Measurements from ENCODE around the gene SDF4.

The SDF4 gene

DNA sequence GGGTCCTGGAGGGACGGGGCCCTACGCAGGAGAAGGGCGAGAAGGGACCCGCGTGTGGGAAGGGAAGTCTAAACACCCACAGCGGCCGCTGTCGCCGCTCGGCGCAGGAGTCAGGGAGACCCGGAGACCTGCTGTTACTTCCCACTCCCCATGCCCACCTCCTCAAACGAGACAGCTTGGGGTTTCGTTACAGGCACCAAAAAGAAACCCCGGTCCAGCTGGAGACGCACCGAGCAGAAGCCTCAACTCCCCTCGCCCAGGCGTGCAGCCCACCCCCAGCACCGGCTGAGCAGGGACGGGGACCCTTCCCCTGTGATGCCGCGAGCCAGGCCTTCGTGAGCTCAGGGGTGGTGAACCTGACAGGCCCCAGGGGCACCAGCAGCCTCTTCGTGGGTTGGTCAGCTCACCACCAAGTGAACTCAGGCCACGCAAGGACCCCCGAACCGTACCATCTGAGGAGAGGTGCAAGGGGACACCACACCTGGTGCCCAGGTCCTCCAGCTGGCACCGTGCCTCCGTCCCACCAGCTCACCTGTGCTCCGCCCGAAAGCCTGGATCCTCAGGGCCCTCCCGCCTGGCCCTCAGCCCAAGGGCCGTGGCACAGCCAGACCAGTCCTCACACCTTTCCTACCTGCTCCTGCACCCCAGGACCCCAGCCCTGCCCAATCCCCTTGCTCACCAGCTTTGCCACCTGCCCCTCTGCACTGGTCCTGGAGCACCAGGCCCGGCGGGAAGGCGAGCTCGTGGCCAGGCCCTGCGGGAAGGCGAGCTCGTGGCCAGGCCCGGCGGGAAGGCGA is 5.0 kb downstream of the SDF4 start:
- no peak for DNase-seq

DNA sequence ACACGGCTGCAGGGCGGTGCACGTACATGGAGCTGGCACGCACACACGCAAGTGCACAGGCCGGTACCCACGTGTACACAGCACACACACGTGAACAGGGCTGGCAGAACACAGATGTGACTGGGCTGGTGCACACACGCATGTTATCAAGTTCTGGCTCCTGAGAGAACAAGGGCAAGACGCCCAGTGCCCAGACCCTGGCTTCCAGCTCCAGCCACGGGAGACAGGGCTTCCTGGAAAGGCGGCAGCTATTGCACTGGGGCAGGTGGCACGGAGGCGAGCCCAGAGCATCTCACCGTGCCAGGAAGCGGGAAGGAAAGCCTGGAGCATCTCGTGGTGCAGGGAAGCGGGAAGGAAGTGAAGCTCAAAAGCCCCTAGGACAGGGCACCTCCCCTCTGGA is 5.9 kb downstream of the SDF4 start:
- no peak for DNase-seq

DNA sequence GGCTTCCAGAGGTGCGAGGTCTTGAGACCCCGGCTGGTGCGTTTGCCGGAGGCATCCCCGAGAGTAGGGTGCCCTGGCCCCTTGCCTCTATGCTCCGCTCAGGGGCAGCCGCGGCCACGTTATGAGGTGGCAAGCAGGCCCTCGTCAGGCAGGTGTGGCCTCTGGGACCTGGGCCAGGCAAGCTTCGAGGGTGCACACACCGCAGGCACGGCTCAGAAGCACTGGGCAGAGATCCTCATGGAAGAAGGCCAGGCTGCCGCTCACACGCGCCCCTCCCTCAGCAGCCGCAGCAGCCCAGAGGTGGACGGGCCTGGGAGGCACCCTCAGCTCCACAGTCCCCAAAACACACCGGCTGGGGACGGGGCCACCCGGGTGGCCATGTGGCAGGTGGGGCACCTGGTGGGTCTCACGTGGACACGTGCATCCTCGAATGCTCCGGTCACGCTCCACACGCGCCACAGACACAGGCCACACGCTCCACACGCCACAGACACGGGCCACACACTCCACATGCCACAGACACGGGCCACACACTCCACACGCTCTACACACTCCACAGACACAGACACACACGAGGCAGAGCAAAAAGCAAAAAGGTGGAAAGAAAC is 6.5 kb downstream of the SDF4 start:
- no peak for DNase-seq

DNA sequence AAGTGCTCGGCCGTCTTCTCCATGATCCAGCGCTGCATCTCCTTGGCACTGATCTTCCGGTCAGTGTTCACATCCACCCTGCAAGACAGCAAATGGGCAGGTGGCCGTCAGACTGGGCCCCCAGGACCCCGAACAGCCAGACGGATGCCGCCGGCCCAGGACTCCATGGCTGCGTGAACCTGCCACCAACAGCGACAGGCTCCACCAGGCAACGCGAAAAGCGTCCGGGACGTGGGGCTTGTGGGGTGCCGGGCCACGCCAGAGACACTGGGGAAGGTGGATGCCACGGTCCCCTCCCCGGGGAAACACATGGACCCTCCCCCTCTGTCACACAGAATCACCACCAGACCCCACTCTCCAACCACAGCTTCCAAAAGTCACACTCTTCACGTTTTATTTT is 7.9 kb downstream of the SDF4 start:
- DNase-seq = no peak

DNA sequence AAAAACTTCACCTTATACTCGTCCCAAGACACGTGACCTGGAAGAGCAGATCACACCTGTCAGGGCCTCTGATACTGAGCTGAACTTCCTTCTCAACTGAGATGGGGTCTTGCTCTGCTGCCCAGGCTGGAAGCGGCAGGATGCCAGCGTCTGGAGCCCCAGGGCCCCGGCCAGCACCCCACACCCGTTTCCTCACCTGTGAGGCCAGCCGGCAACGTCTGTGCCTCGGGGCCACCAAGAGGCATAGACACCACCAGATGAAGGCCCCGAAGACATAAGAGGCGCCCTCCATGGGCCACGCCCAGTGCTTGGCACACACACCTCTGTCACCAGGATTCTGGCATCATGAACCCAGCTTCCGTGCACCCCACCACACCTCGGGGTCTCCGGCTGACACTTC is 8.5 kb downstream of the SDF4 start:
- DNase-seq = no peak

DNA sequence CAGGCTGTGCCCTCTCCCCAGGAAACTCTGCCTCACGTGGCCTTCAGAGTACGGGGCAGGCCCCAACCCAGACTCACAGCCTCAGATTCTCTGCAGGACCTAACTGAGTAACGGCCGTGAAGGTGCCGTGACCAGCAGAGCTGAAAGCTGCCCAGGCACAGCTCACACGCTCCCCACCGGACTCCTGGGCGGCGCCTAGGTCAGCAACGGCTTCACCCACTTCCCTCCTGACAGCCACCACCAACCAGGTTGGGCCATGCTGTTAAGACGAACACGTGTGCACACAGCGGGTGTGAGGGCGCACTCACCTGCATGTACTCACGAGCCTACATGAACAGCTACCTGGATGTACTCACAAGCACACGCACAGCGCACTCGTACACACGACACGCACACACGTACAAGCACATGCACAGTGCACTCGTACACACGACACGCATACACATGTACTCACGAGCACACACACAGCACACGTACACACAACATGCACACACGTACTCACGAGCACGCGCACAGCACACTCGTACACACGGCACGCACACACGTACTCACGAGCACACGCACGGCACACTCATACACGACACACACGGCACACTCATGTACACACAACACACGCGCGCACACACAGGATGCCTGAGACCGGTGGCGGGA is 9.1 kb downstream of the SDF4 start:
- DNase-seq = no peak

DNA sequence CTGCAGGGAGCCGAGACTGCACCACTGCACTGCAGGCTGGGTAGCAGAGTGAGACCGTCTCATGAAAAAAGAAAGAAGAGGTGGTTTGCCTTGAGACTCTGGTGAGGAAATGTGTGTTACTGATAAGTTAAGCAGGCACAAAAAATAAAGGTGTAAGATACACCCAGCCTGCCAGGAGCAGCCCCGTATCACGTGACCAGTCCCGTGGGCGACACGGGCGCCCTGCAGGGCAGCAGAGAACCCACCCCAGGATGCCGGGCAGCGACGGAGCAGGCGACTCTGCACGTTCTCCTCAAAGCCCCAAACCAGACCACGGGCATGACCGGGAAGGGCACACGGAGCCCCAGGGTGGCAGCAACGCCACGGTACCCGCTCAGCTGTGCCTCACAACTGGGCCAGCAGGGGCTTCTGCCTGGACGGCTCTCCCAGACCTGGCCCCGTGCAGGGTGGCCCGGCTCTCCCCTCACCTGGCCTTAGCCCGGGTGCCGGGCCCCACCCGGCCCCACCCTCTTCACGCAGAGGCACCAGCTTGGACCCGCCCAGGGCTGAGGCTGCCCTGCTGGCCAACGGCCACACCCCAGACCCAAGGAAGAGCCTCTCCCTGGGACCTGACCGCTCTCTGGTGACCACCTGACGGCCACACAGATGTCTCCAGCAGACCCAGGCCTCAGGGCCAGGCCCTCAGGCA is 9.8 kb downstream of the SDF4 start:
- no peak for DNase-seq

DNA sequence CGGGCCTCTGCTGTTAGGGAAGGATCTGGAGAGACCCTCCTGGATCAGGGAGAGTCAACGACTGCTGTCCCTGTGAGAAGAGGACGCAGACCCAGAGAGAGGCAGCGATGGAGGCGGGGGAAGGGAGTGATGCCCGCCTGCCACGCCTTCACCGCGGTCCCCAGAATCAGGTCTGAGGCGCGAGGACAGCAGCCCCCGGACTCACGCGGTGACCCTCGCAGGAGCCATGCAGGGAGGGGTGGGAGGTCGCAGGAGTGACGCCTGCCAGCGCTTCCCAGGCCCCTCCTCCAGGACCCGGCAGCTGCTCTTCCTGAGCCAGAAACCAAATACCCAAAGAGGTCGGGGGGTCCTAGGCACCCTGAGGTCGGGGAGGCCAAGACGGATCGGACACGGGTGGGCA is 11.6 kb downstream of the SDF4 start:
- DNase-seq = no peak

DNA sequence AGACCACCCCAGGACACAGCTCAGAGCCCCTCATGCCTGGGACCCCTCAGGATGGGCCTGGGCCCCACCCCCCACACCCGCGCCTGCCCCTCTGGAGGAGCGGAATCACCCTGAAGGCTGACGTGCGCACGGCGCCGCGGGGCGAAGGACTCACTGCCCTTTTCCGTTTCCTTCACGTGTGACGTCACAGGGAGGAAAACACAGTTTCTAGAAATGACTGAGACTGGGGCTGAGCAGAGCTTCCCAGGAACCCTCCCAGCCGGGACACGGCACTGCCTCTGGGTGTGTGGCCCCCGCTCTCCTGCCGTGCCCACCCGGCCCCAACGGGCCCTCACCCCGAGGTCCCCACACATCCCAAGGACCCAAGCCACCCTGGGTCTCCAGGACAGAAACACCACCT is 12.5 kb downstream of the SDF4 start:
- peak; percentile 75 to 82 for DNase-seq

DNA sequence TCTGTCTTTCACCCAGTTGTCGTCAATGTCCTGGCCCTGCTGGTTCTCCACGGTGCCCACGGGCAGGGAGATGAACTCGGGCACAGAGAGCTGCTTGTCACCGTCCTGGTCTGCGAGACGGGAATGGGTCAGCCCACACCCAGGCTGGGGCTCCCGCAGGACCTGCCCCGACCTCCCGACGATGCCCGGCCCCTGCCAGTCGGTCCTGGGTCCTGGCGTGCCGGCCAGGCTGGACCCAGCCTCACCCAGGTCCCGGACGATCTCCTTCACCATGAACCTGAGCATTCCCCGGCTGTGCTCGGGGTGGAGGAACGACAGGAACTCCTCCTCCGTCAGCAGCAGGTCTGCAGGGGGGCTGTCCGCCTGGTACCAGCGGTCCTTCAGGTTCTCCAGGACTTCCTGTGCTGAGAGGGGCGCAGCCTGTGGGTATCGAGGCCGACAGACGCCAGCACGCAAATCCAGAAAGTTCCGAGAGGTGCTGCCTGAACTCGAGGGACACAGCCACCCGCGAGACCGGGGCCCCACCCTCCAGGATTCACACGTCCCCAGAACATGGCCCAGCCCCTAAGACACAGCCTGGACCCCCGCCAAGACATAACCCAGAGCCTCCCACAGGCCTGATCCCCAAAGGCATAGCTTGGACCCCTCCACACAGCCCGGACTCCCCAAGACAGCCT is 13.1 kb downstream of the SDF4 start:
- DNase-seq = peak in 1 of 2 experiments; percentile 35

DNA sequence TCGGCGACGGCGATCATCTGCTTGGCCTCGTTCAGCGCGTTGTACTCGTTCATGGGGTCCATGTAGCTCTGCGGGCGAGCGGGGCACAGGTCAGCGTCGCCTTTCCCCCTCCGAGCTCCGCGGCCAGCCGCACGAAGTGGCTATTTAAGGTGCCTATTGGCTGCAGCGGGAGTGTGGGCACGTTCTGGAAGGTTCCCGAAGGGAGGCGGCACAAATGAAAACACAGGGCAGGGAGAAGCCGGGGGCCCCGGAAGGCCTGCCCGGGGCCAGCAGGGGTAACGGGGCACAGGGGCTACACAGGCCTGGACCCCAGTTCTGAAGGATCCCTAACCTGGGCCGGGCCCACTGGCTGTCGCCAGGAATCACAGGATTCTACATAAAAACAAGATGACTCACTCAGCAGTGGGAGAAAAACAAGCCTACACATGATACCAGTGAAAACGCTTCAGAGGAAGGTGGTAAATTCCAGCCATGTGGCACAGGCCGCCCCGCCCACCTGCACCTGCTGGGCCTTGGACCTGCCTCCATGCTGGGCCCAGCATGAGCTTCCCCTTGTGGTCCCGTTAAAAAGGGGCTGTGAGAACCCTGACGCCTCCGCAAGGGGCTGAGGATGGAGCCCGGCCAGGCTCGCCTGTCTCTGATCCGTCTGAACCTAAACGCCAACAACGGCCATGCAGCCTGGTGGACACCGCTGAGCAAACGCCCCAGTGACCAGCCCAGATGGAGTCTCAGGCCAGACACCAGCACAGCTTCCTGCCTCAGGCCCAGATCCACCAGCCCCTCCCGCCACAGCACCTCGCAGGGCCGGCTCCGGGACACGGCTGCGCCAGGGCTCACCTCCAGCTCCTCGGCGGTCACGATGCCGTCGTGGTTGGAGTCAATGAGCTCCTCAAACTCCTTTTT is 13.9 kb downstream of the SDF4 start:
- peak; percentile 77 to 84 for DNase-seq

DNA sequence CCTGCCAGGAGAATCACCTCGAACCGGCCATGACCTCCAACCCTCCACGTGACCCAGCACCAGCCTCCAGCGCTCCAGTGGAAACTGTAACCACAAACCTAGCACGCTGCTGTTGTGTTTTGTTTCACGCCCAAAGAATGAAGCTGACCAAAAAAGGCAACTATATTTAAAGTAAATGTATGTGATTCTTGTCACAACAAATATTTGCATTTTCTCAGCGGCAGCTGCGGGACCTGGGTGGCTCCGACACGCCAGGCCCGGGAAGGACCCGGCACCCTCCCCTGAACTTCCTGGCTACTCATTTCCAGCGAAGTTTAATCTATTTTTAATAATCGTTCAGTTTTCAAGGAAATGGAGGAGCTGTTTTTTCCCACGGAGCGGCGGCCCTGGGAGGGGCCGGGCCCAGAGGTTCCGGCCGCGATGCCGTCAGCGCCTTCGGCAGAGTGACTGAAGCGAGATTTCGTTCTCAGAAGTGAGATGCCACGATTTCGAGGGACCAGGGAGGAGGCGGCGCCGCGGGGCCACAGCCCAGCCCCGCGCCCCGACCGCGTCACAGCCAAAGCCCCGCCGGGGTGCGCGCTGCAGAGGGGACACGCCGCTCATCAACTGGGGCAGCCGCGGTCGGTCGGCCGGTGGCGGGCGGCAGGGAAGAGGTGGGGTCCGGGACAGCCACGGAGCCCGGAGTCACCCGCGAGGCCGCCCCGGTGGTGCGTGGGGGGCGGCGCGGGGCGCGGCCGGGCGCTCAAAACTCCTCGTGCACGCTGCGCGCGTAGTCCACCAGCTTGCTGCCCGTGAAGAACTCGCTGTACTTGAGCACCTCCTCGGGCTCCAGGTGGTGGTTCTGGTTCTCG is 14.8 kb downstream of the SDF4 start:
- peak; percentile 69 to 78 for DNase-seq

DNA sequence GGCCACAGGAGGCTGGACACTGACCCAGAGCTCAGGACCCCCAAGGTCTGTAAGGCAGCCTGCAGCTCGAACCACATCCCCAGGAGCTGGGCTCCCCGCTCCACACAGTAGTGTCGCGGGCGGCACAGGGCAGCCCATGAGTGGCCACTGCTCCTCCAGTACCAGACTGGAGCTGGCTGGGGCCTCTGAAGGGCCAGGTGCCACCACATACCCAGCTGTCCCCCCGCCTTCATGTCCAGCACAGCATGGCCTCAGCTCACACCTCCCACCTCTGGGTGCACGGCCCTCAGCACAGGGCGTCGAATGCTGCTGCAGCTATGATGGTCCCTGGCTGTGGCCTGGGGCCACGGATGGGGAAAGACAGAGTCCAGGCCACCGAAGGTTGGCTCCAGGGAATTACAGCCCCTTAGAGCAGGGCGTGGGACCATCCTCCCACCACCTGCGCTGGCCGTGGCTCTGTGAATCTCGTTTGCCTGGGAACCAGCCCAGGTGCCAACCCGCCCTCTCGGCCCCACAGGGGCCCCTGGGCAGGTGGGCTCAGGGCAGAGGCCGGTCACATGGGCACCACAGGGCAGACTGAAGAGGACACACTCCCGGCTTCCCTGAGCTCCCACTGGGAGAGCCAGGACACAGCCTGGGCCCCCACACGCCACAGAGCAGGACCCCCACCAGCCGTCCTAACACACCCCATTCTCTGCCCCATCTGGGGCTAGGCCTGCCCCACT is 15.8 kb downstream of the SDF4 start:
- no peak for DNase-seq

DNA sequence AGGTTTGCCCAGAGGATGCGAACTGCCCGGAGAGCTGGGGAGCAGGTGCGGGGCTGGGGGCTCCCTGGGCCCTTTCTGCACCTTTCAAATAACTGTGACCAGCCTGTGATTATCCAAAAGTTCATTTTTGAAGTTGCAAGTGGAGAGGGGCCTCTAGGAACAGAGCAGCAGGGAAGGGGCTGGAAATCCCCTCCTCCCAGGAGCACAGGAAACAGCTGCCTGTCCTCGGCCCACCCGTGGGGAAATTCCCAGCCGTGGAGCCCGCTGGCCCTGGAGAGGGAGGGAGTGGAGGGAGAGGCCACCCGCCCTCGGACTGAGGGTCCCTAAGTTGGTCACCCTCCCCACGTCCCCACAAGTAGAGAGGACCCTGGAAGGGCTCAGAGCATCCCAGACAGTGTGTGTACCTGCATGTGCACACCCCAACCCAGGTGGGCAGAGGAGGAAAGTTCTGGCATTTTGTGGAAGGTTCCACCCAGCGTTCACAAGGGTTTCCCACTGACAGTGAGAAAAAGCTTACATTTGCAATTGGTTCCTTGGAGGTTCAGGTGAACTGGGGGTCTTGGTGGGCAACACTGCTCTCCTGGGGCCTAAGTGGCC is 16.6 kb downstream of the SDF4 start:
- peak in 1 of 2 experiments; percentile 62 for DNase-seq

DNA sequence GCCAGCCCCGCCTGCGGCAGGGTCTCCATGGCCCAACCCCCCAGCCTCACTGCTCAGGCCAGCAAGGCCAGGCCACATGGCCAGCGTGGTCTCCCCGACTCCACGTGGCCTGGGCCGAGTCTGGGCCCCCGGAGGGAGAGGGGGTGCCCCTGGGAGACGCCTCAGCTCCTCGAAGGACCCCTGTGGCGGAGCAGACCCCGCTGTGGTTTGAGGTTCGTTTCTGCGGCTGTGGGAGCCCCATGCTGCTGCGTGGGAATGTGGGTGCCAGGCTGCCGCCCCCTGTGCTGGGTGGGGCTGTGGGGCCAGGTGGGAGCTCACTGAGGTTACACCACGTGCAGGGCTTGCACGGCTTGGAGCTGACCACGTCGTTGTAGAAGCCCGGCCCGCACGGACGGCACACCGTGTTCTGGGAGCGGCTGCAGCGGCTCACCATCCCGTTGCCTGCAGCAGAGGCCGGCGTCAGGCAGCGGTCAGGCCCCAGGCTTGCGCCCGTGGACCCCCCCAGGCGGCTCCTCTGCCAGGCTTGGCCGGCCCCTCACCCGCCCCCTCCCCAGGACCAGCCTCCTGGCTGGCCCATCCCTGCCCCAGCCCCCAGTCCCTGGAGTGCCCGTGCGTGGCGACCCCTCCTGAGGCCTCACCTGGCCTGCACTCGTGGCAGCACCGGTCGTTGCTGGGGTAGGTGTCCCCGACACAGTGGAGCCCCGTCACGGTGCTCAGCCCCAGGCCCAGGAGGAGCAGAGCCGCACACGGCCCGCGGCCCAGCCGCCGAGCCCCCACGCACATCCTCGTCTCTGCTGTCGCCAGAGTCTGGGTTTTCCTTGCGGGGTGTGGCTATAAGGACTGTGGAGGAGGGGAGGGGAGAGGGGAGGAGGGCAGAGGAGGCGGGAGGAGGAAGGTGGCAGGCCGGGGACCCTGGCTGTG is 18.2 kb downstream of the SDF4 start, which contains the start of gene TNFRSF4:
TNFRSF4 (minus strand) TSS at position 809 of the 921 bp plus-strand sequence; CDS start at position 783, 26 bp downstream.
- DNase-seq = peak; percentile 71 to 76

DNA sequence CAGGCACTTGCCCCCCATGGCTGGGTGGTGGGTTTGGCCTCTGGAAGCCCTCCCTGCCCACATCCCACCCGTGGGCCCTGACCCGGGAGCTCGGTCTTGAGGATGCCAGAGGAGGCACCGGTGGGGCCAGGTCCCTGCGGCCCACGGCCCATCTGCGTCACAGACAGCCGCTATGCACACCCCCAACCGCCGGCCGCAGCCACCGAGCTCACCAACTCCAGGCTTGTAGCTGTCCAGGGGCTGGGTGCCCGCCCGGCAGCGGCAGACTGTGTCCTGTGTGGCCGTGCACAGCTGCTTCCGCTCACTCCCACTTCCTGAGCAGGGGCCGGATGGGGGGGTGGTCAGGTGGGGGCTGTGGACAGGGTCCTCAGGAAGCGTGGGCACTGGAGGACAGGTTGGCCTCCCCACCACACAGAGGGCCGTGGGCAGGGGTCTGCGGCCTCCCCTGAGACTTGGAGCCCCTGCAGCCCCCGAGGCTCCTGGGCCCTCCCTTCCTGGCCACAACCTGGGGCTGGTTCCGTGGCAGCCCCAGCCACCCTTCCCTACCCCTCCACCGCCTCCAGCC is 18.9 kb downstream of the SDF4 start:
- peak; percentile 61 to 64 for DNase-seq

DNA sequence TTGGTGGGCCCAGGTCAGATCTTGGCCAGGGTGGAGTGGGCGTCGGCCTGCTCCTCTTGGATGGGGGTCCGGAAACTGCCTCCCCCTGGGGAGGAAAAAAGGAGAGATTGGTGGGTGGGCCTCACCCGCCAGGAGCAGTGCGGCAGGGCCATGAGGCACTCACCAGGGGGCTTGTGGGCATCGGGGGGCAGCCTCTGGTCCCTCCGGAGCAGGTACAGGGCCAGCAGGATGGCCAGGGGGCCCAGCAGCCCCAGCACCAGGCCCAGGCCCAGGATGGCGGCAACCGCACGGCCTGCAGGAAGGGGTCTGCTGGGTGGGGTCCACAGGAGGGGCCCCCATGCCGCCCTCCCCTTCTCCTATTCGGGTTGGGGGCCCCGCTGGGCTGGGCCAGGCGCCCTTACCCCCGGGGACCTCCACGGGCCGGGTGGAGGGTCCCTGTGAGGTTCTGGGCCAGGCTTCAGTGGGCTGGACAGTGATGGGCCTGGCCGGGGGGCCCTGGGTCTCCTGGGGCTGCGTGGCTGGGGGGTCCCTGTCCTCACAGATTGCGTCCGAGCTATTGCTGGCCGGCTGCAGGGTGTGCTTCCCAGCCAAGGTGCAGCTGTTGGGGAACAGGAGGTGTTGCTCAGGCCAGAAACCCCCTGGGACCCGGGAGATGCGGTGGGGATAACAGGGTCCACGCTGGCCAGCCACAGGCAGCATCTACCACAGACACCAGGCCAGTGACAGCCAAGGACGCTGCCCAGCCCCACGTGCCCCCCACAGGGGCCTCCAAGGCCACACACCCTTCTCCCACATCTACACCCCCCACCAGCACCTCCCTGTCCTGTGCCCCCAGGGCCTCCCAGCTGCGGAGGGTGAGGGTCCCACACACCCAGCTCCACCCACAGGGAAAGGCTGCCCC is 20.0 kb downstream of the SDF4 start:
- peak in 1 of 2 experiments; percentile 13 for DNase-seq

All from activated CD4-positive, alpha-beta T cell treated with anti-CD3 and anti-CD28 coated beads, Interleukin-2, amount 50 U/mL, for 48 hours (primary cell).